Measurements from ENCODE around the gene SPATA2.
A peak's percentile ranks its signal among the peaks of the same experiment; 100 is the strongest.

The SPATA2 gene

GRCh38 chr20:49906101-49906604, 9.2 kb downstream of the SPATA2 start:
- H3K27ac ChIP-seq: no peak overlapping the region
- no peak for TF ChIP-seq ZFX (IDR thresholded peaks at IDR 0.05)
- TF ChIP-seq CTCF (conservative IDR thresholded peaks at IDR 0.05): no peak

GRCh38 chr20:49905415-49906091, 9.8 kb downstream of the SPATA2 start:
- TF ChIP-seq ZFX (IDR thresholded peaks at IDR 0.05): no peak
- TF ChIP-seq CTCF (conservative IDR thresholded peaks at IDR 0.05): no peak
- no peak overlapping the region for H3K27ac ChIP-seq

GRCh38 chr20:49904440-49905214, 10.7 kb downstream of the SPATA2 start:
- TF ChIP-seq CTCF (conservative IDR thresholded peaks at IDR 0.05): no peak
- no peak for TF ChIP-seq ZFX (IDR thresholded peaks at IDR 0.05)
- no peak overlapping the region for H3K27ac ChIP-seq

- peak overlapping the region; percentile 90 for H3K27ac ChIP-seq
- no peak for TF ChIP-seq ZFX (IDR thresholded peaks at IDR 0.05)
- TF ChIP-seq CTCF (conservative IDR thresholded peaks at IDR 0.05): no peak
These were observed 13.7 kb downstream of the SPATA2 start for GRCh38 chr20:49901588-49901987.

- H3K27ac ChIP-seq: peak overlapping the region; percentile 90
- TF ChIP-seq CTCF (conservative IDR thresholded peaks at IDR 0.05): no peak
- TF ChIP-seq ZFX (IDR thresholded peaks at IDR 0.05): no peak
These were observed 15.6 kb downstream of the SPATA2 start for GRCh38 chr20:49899541-49900383.

GRCh38 chr20:49896204-49896603, 19.1 kb downstream of the SPATA2 start:
- H3K27ac ChIP-seq: peak overlapping the region; percentile 80
- TF ChIP-seq ZFX (IDR thresholded peaks at IDR 0.05): no peak
- TF ChIP-seq CTCF (conservative IDR thresholded peaks at IDR 0.05): no peak

- peak overlapping the region; percentile 80 for H3K27ac ChIP-seq
These were observed 19.7 kb downstream of the SPATA2 start for GRCh38 chr20:49895474-49896093.

Data from C4-2B (cell line).